GM21381 (cell line): ENCODE results near the gene GTSE1.
A peak's percentile ranks its signal among the peaks of the same experiment; 100 is the strongest.

ENCODE experiments used
- ATAC-seq: cut with Tn5 transposase; IDR thresholded peaks from one replicate; pipeline ENCODE4 v1.9.1; 2021; ENCODE audit warnings: mild to moderate bottlenecking, moderate library complexity; ENCODE audit not compliant: unreplicated experiment

Gene GTSE1

GRCh38 chr22:46323162-46323561 is 26.5 kb downstream of the GTSE1 start:
- no peak for ATAC-seq

- no peak for ATAC-seq
Observed at GRCh38 chr22:46326066-46326680, 29.5 kb downstream of the GTSE1 start.

GRCh38 chr22:46327691-46328465 is 31.2 kb downstream of the GTSE1 start:
- ATAC-seq, result no peak

GRCh38 chr22:46328797-46329196 is 32.1 kb downstream of the GTSE1 start:
- ATAC-seq, result no peak

GRCh38 chr22:46329616-46330015 is 32.9 kb downstream of the GTSE1 start:
- no peak for ATAC-seq

- ATAC-seq, result no peak
Observed at GRCh38 chr22:46330426-46330825, 33.8 kb downstream of the GTSE1 start.

- no peak for ATAC-seq
Observed at GRCh38 chr22:46331496-46331895, 34.8 kb downstream of the GTSE1 start.

GRCh38 chr22:46335201-46336118 is 38.8 kb downstream of the GTSE1 start, which contains the start of gene TRMU:
TRMU (plus strand) TSS chr22:46335714; CDS start chr22:46335765, 51 bp downstream.
- peak; percentile 82 for ATAC-seq

GRCh38 chr22:46336119-46337078 is 39.7 kb downstream of the GTSE1 start:
- peak; percentile 16 for ATAC-seq

GRCh38 chr22:46337870-46338269 is 41.2 kb downstream of the GTSE1 start:
- no peak for ATAC-seq

GRCh38 chr22:46338636-46339035 is 42.0 kb downstream of the GTSE1 start:
- no peak for ATAC-seq

GRCh38 chr22:46339956-46340355 is 43.3 kb downstream of the GTSE1 start:
- no peak for ATAC-seq

GRCh38 chr22:46340676-46341075 is 44.0 kb downstream of the GTSE1 start:
- ATAC-seq, result no peak

GRCh38 chr22:46346680-46347405 is 50.2 kb downstream of the GTSE1 start:
- ATAC-seq, result no peak

GRCh38 chr22:46347646-46348045 is 51.0 kb downstream of the GTSE1 start:
- no peak for ATAC-seq

- ATAC-seq, result no peak
Observed at GRCh38 chr22:46348099-46348695, 51.5 kb downstream of the GTSE1 start.

GRCh38 chr22:46349238-46349637 is 52.6 kb downstream of the GTSE1 start:
- ATAC-seq, result no peak

GRCh38 chr22:46349681-46350080 is 53.0 kb downstream of the GTSE1 start:
- ATAC-seq, result no peak

GRCh38 chr22:46350121-46350520 is 53.5 kb downstream of the GTSE1 start:
- ATAC-seq, result no peak
